HepG2 (cell line): Measurements from ENCODE around the gene IGIP. TPM values are rescaled to one million over a fixed set of nuclear protein-coding genes. Genes with fewer than 3 reads are reported as not detected.

Source experiments
- ARNT ChIP-seq: fragments of 450-650 bp; IDR thresholded peaks from 2 replicates; pipeline ENCODE4 v1.6.1; 2017
- ATF3 ChIP-seq: sonication (generic); formaldehyde crosslinking; IDR thresholded peaks from 2 replicates; pipeline ENCODE4 v1.4.0; 2020; ENCODE audit warnings: missing genetic modification reagents
- EHMT2 ChIP-seq: fragments of 200-600 bp; sonication (generic); IDR thresholded peaks from 2 replicates; pipeline ENCODE4 v1.7.0; 2017; ENCODE audit warnings: antibody characterized with exemption, low read depth, low read length, borderline replicate concordance
- HDAC2 ChIP-seq: sonication (generic); formaldehyde crosslinking; IDR thresholded peaks from 2 replicates; pipeline ENCODE4 v1.4.0; 2020; ENCODE audit warnings: missing genetic modification reagents
- HIVEP1 ChIP-seq: sonication (generic); formaldehyde crosslinking; IDR thresholded peaks from 2 replicates; pipeline ENCODE4 v1.4.0; 2020; ENCODE audit warnings: mild to moderate bottlenecking, missing genetic modification reagents
- HNF4G ChIP-seq, 2 experiments: sonication (generic) in 1 of 2; formaldehyde crosslinking in 1 of 2; IDR thresholded peaks; 2 replicates each; pipeline versions ENCODE4 v1.4.0 to v1.6.1; 2011 to 2020; ENCODE audit warnings: borderline replicate concordance in 2 of 2, low read depth in 2 of 2, mild to moderate bottlenecking in 2 of 2, low read length in 1 of 2, missing genetic modification reagents in 1 of 2, moderate library complexity in 1 of 2
- KAT7 ChIP-seq: IDR thresholded peaks from 2 replicates; pipeline ENCODE4 v1.6.1; 2018; ENCODE audit warnings: borderline replicate concordance, missing compliant biosample characterization
- MAX ChIP-seq: IDR thresholded peaks from 2 replicates; pipeline ENCODE4 v1.6.1; 2012; ENCODE audit warnings: inconsistent platforms
- MED8 ChIP-seq: sonication (generic); formaldehyde crosslinking; IDR thresholded peaks from 2 replicates; pipeline ENCODE4 v1.8.1; 2023; ENCODE audit warnings: mild to moderate bottlenecking, missing genetic modification reagents; ENCODE audit not compliant: insufficient replicate concordance
- PBX2 ChIP-seq: IDR thresholded peaks from 2 replicates; pipeline ENCODE4 v1.6.1; 2016; ENCODE audit warnings: control low read depth
- RCOR2 ChIP-seq: IDR thresholded peaks from 2 replicates; pipeline ENCODE4 v1.6.1; 2016; ENCODE audit warnings: missing biosample characterization, missing genetic modification reagents
- THAP8 ChIP-seq: sonication (generic); formaldehyde crosslinking; IDR thresholded peaks from 2 replicates; pipeline ENCODE4 v1.5.1; 2020; ENCODE audit warnings: missing genetic modification reagents, mild to moderate bottlenecking, borderline replicate concordance
- ZFP90 ChIP-seq: sonication (generic); formaldehyde crosslinking; IDR thresholded peaks from 2 replicates; pipeline ENCODE4 v1.8.0; 2022; ENCODE audit warnings: missing genetic modification reagents, mild to moderate bottlenecking, inconsistent platforms, borderline replicate concordance
- ZNF430 ChIP-seq: sonication (generic); formaldehyde crosslinking; IDR thresholded peaks from 2 replicates; pipeline ENCODE4 v1.9.0; 2021; ENCODE audit warnings: mild to moderate bottlenecking, missing genetic modification reagents
- ZNF446 ChIP-seq: sonication (generic); formaldehyde crosslinking; IDR thresholded peaks from 2 replicates; pipeline ENCODE4 v1.5.0; 2020; ENCODE audit warnings: mild to moderate bottlenecking, missing genetic modification reagents
- ZNF564 ChIP-seq: sonication (generic); formaldehyde crosslinking; IDR thresholded peaks from 2 replicates; pipeline ENCODE4 v1.8.1; 2023; ENCODE audit warnings: mild to moderate bottlenecking, missing genetic modification reagents
- ZNF589 ChIP-seq: sonication (generic); formaldehyde crosslinking; conservative IDR thresholded peaks from 2 replicates; pipeline ENCODE4 v1.8.0; 2022; ENCODE audit warnings: mild to moderate bottlenecking, moderate library complexity, missing genetic modification reagents
- ZNF646 ChIP-seq: sonication (generic); formaldehyde crosslinking; IDR thresholded peaks from 2 replicates; pipeline ENCODE4 v1.9.0; 2021; ENCODE audit warnings: mild to moderate bottlenecking, missing genetic modification reagents
- ZNF790 ChIP-seq: sonication (generic); formaldehyde crosslinking; IDR thresholded peaks from 2 replicates; pipeline ENCODE4 v1.8.0; 2022; ENCODE audit warnings: missing genetic modification reagents, mild to moderate bottlenecking, borderline replicate concordance
- ZSCAN22 ChIP-seq: sonication (generic); formaldehyde crosslinking; IDR thresholded peaks from 2 replicates; pipeline ENCODE4 v1.4.0; 2020; ENCODE audit warnings: mild to moderate bottlenecking, missing genetic modification reagents
- polyA plus RNA-seq, 8 experiments: library from polyadenylated mRNA; depleted of rRNA in 3 of 8; stranded (reverse) in 7 of 8; unstranded in 1 of 8; fragments of >200 nt; fragmentation: Illumina TruSeq in 4 of 8; extraction: Trizol in 4 of 8; gene quantifications; 2 replicates each; pipeline versions ENCODE4 v1.2.1 to v1.2.3, GENCODE V29; 2011 to 2016; ENCODE audit warnings: low read depth in 4 of 8, missing spikeins in 1 of 8, mixed read lengths in 1 of 8; ENCODE audit not compliant: insufficient read depth in 1 of 8
- total RNA-seq, 5 experiments: library from RNA; depleted of rRNA; stranded (reverse); fragments of >200 nt; fragmentation: Illumina TruSeq; extraction: Trizol; gene quantifications; 2 replicates each; pipeline ENCODE4 v1.2.3, GENCODE V29; 2016; ENCODE audit warnings: low read depth in 1 of 5

IGIP gene
- total and polyA plus RNA-seq, 2 of the 13 experiments (the other 11 are each of a cell fraction or from before 2014, with no cell fraction given): 1.7 to 2.1 TPM

- no peak; the same call in 1 of the 2 replicates for TF ChIP-seq ZSCAN22
- TF ChIP-seq MED8: peak; percentile 13
- TF ChIP-seq RCOR2 (CRISPR knock-in tag): no peak
- peak; percentile 90 for TF ChIP-seq ZNF564
- TF ChIP-seq HDAC2: peak; percentile 62
- TF ChIP-seq THAP8 (CRISPR knock-in tag): peak; percentile 85; the same call in 1 of the 2 replicates
- peak; percentile 85; the same call in 1 of the 2 replicates for TF ChIP-seq ZNF589
- TF ChIP-seq ZNF646 (CRISPR knock-in tag): no peak
- 0 out of 2 replicates have a peak, but pooled peaks have one; percentile 18 for TF ChIP-seq HIVEP1 (CRISPR knock-in tag)
- no peak for TF ChIP-seq ARNT
- peak; percentile 60; the same call in 1 of the 2 replicates for TF ChIP-seq ZNF446
- TF ChIP-seq HNF4G (IDR thresholded peaks at IDR 0.05; ENCODE audit: borderline replicate concordance, low read depth, low read length): 0 out of 2 replicates have a peak, but pooled peaks have one; percentile 3
- TF ChIP-seq HNF4G (CRISPR knock-in tag; IDR thresholded peaks at IDR 0.05; ENCODE audit: borderline replicate concordance, low read depth): 0 out of 2 replicates have a peak, but pooled peaks have one; percentile 18
- peak; percentile 30; the same call in 1 of the 2 replicates for TF ChIP-seq KAT7 (CRISPR knock-in tag)
- peak; percentile 91; the same call in 1 of the 2 replicates for TF ChIP-seq ZFP90 (CRISPR knock-in tag)
- peak; percentile 32; the same call in 1 of the 2 replicates for TF ChIP-seq MAX
- TF ChIP-seq PBX2 (CRISPR knock-in tag): no peak
- TF ChIP-seq ZNF790: no peak; the same call in 1 of the 2 replicates
- TF ChIP-seq EHMT2: no peak
- TF ChIP-seq ATF3 (CRISPR knock-in tag): peak; percentile 10; the same call in 1 of the 2 replicates
- TF ChIP-seq ZNF430: 0 out of 2 replicates have a peak, but pooled peaks have one; percentile 18
These were observed 18.2 kb upstream of the IGIP start (continued) for GRCh38 chr5:140107312-140108092.
